K562 (cell line): ENCODE measurements around the gene NUDCD3. TPM values are rescaled to one million over a fixed set of nuclear protein-coding genes. Genes with fewer than 3 reads are reported as not detected.
A peak's percentile ranks its signal among the peaks of the same experiment; 100 is the strongest.

Experiments used
- BRD9 ChIP-seq: fragments of 450-650 bp; IDR thresholded peaks from 2 replicates; pipeline ENCODE4 v1.6.1; 2018; ENCODE audit warnings: low read depth; ENCODE audit not compliant: partially characterized antibody
- ELF2 ChIP-seq: fragments of 250-450 bp; sonication (Bioruptor Pico); IDR thresholded peaks from 2 replicates; pipeline ENCODE4 v1.5.0; 2021; ENCODE audit warnings: mild to moderate bottlenecking
- LCOR ChIP-seq: sonication (generic); formaldehyde crosslinking; IDR thresholded peaks from 2 replicates; pipeline ENCODE4 v1.8.0; 2022; ENCODE audit warnings: mild to moderate bottlenecking, missing genetic modification reagents
- NCOA1 ChIP-seq: fragments of 450-650 bp; IDR thresholded peaks from 2 replicates; pipeline ENCODE4 v1.6.1; 2016; ENCODE audit warnings: low read depth
- RBM15 ChIP-seq: fragments of 200-400 bp; formaldehyde crosslinking; IDR thresholded peaks from 2 replicates; pipeline ENCODE4 v1.6.1; 2018; ENCODE audit warnings: mild to moderate bottlenecking, low read length, moderate library complexity; ENCODE audit not compliant: insufficient read depth
- YY1 ChIP-seq, 3 experiments: IDR thresholded peaks; 2 replicates each; pipeline ENCODE4 v1.6.1; 2011; ENCODE audit warnings: low read length in 2 of 3, mild to moderate bottlenecking in 2 of 3, moderate library complexity in 2 of 3, borderline replicate concordance in 1 of 3, control low read depth in 1 of 3, low read depth in 1 of 3; ENCODE audit not compliant: insufficient read depth in 3 of 3, insufficient replicate concordance in 2 of 3, control insufficient read depth in 1 of 3, insufficient read length in 1 of 3; ENCODE audit errors: extremely low read depth in 1 of 3
- ZBTB40 ChIP-seq, 2 experiments: fragments of 450-650 bp in 1 of 2; sonication (generic) in 1 of 2; formaldehyde crosslinking in 1 of 2; IDR thresholded peaks; 2 replicates each; pipeline versions ENCODE4 v1.7.1 to v1.9.0; 2016 to 2022; ENCODE audit warnings: inconsistent platforms in 1 of 2, mild to moderate bottlenecking in 1 of 2, missing genetic modification reagents in 1 of 2
- ZFP30 ChIP-seq: fragments of 250-450 bp; sonication (Bioruptor Pico); IDR thresholded peaks from 2 replicates; pipeline ENCODE4 v1.8.0; 2022; ENCODE audit warnings: moderate library complexity, mild to moderate bottlenecking, inconsistent platforms, borderline replicate concordance
- ZNF165 ChIP-seq: fragments of 250-450 bp; sonication (Bioruptor Pico); IDR thresholded peaks from 2 replicates; pipeline ENCODE4 v1.4.0; 2020; ENCODE audit warnings: borderline replicate concordance
- ZNF311 ChIP-seq: fragments of 250-450 bp; sonication (Bioruptor Pico); IDR thresholded peaks from 2 replicates; pipeline ENCODE4 v1.4.0; 2020; ENCODE audit warnings: mild to moderate bottlenecking, moderate library complexity
- ZNF644 ChIP-seq: fragments of 200-800 bp; sonication (Bioruptor generic); IDR thresholded peaks from 2 replicates; pipeline ENCODE4 v1.6.1; 2016; ENCODE audit warnings: low read depth, missing genetic modification characterization, missing compliant biosample characterization
- polyA plus RNA-seq, 8 experiments: library from polyadenylated mRNA; depleted of rRNA in 4 of 8; stranded (reverse) in 5 of 8; unstranded in 3 of 8; fragments of >200 nt; fragmentation: Nextera tagmentation in 2 of 8; fragmentation: Illumina TruSeq in 1 of 8; extraction: Ambion mirVana in 2 of 8; extraction: Trizol in 1 of 8; gene quantifications; 2 replicates each; pipeline versions ENCODE4 v1.2.1 to v1.2.3, GENCODE V29; 2011 to 2014; ENCODE audit warnings: inconsistent platforms in 1 of 8, missing spikeins in 1 of 8
- total RNA-seq, 7 experiments: library from RNA; depleted of rRNA in 6 of 7; stranded (reverse); fragments of >200 nt in 6 of 7; fragmentation: Illumina TruSeq in 2 of 7; extraction: Trizol in 2 of 7; gene quantifications; 2 replicates each; pipeline versions ENCODE4 v1.2.1 to v1.2.3, GENCODE V29; 2011 to 2021; ENCODE audit warnings: low replicate concordance in 1 of 7
- TF ChIP-seq, protein P1 (sequence below): sonication (generic); formaldehyde crosslinking; IDR thresholded peaks from 2 replicates; pipeline ENCODE4 v1.8.1; 2022; ENCODE audit warnings: missing genetic modification reagents
- TF ChIP-seq, protein P2 (sequence below): sonication (generic); formaldehyde crosslinking; IDR thresholded peaks from 2 replicates; pipeline ENCODE4 v1.5.0; 2020; ENCODE audit warnings: missing genetic modification reagents

Gene NUDCD3
- total and polyA plus RNA-seq, 9 of the 15 experiments (the other 6 are each of a cell fraction or from before 2014, with no cell fraction given), result 24.8 to 64.2 (median 42.6) TPM

GRCh38 chr7:44490351-44491200, at the start of gene NUDCD3 (continued):
- peak; percentile 95 to 99 (median 98) for TF ChIP-seq YY1 (IDR thresholded peaks at IDR 0.05; ENCODE audit: borderline replicate concordance in 1 of 3, control insufficient read depth in 1 of 3, extremely low read depth in 1 of 3, insufficient read depth in 3 of 3, insufficient read length in 1 of 3, insufficient replicate concordance in 2 of 3, low read depth in 1 of 3, low read length in 2 of 3)
- TF ChIP-seq NCOA1, result peak; percentile 98
- TF ChIP-seq ZBTB40 (IDR thresholded peaks at IDR 0.05), result peak; percentile 99
- TF ChIP-seq ZBTB40 (CRISPR knock-in tag; IDR thresholded peaks at IDR 0.05), result no peak; the same call in 1 of the 2 replicates
- TF ChIP-seq BRD9, result peak; percentile 33
- TF ChIP-seq, protein P1, sequence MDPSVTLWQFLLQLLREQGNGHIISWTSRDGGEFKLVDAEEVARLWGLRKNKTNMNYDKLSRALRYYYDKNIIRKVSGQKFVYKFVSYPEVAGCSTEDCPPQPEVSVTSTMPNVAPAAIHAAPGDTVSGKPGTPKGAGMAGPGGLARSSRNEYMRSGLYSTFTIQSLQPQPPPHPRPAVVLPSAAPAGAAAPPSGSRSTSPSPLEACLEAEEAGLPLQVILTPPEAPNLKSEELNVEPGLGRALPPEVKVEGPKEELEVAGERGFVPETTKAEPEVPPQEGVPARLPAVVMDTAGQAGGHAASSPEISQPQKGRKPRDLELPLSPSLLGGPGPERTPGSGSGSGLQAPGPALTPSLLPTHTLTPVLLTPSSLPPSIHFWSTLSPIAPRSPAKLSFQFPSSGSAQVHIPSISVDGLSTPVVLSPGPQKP, result no peak
- no peak for TF ChIP-seq ZNF644 (tag)
- TF ChIP-seq LCOR (CRISPR knock-in tag), result no peak; the same call in none of the 2 replicates
- TF ChIP-seq ZNF165 (CRISPR knock-in tag), result no peak
- no peak for TF ChIP-seq ZFP30
- TF ChIP-seq, protein P2, sequence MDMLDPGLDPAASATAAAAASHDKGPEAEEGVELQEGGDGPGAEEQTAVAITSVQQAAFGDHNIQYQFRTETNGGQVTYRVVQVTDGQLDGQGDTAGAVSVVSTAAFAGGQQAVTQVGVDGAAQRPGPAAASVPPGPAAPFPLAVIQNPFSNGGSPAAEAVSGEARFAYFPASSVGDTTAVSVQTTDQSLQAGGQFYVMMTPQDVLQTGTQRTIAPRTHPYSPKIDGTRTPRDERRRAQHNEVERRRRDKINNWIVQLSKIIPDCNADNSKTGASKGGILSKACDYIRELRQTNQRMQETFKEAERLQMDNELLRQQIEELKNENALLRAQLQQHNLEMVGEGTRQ (CRISPR knock-in tag), result peak; percentile 95
- TF ChIP-seq ELF2 (CRISPR knock-in tag), result peak; percentile 100
- TF ChIP-seq RBM15, result no peak
- peak; percentile 54; the same call in 1 of the 2 replicates for TF ChIP-seq ZNF311 (CRISPR knock-in tag)
